ENCODE data around the gene HCK.
"Not testable (repeated sequence)": the region's sequence is repeated elsewhere in the genome, so short reads cannot be mapped to it uniquely, and the experiment has no call there.

The HCK gene

DNA sequence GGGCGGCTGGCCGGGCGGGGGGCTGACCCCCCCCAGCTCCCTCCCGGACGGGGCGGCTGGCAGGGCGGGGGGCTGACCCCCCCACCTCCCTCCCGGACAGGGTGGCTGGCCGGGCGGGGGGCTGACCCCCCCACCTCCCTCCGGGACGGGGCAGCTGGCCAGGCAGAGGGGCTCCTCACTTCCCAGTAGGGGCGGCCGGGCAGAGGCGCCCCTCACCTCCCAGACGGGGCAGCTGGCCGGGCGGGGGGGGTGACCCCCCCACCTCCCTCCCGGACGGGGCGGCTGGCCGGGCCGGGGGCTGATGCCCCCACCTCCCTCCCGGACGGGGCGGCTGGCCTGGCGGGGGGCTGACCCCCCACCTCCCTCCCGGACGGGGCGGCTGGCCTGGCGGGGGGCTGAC lies 69.9 kb downstream of the HCK start:
- H3K9ac ChIP-seq (ENCODE audit: low read length); DNase-seq (ENCODE audit: low read depth); H3K27me3 ChIP-seq (replicated peaks; ENCODE audit: control insufficient read depth, insufficient read depth, low read length); H3K4me1 ChIP-seq (ENCODE audit: control insufficient read depth, insufficient read depth, low read length); H3K9me3 ChIP-seq (ENCODE audit: control insufficient read depth, low read length); H3K36me3 ChIP-seq (ENCODE audit: control insufficient read depth, insufficient read depth, low read length, severe bottlenecking); H3K4me3 ChIP-seq (ENCODE audit: low read length): not testable (repeated sequence)

DNA sequence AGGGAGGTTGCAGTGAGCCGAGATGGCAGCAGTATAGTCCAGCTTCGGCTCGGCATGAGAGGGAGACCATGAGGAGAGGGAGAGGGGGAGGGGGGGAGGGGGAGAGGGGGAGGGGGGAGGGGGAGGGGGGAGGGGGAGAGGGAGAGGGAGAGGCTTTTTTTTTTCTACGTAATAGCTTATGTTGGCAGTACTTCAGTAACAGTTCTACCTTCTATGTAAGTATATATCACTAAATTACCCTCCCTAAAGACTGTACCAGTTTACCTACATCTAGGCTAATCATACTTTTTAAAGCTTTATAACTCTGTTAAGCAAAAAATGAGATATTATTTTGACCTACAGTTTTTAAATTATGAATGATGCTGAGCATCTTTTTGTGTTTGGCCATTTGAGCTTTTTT lies 71.0 kb downstream of the HCK start:
- Histone ChIP-seq H3K4me3 (ENCODE audit: low read length) (no peak overlapping the region), H3K27me3 (replicated peaks; ENCODE audit: control insufficient read depth, insufficient read depth, low read length) (no peaks in the 10 kb centered on the region), H3K36me3 (ENCODE audit: control insufficient read depth, insufficient read depth, low read length, severe bottlenecking) (peaks cover 6% of the 10 kb centered on the region), H3K9me3 (ENCODE audit: control insufficient read depth, low read length) (no peaks in the 10 kb centered on the region), H3K4me1 (ENCODE audit: control insufficient read depth, insufficient read depth, low read length) (no peaks in the 10 kb centered on the region), H3K9ac (ENCODE audit: low read length) (no peak overlapping the region)
- no peak for DNase-seq (ENCODE audit: low read depth)

DNA sequence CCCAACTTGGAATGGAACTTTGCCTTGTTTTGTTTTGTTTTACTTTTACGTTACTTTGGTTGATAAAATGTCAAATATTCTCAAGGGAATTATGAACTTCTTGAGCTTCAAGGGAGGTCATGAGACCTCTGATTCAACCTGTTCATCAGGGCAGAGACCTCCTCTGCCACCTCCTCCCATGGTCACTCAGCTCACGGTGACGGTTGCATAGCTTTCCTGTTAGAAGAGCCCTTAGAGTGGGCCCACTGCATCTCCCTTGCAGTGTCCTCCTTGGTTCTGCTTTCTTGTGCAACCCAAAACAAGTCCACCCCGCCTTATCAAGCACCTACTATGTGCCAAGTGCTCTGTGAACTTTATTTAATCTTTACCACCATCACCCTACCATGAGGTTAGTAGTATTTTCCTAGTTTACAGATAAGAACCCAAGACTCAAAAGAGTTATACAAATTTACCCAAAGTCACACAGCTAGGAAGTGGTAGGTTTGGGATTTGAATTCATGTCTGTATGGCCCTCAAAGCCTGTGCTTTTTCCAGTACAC lies 72.9 kb downstream of the HCK start:
- no peaks in the 10 kb centered on the region for H3K4me1 ChIP-seq (ENCODE audit: control insufficient read depth, insufficient read depth, low read length)
- H3K36me3 ChIP-seq (ENCODE audit: control insufficient read depth, insufficient read depth, low read length, severe bottlenecking): peaks cover 6% of the 10 kb centered on the region
- no peak overlapping the region for H3K4me3 ChIP-seq (ENCODE audit: low read length)
- DNase-seq (ENCODE audit: low read depth): no peak
- H3K9me3 ChIP-seq (ENCODE audit: control insufficient read depth, low read length): no peaks in the 10 kb centered on the region
- H3K27me3 ChIP-seq (replicated peaks; ENCODE audit: control insufficient read depth, insufficient read depth, low read length): no peaks in the 10 kb centered on the region
- no peak overlapping the region for H3K9ac ChIP-seq (ENCODE audit: low read length)

DNA sequence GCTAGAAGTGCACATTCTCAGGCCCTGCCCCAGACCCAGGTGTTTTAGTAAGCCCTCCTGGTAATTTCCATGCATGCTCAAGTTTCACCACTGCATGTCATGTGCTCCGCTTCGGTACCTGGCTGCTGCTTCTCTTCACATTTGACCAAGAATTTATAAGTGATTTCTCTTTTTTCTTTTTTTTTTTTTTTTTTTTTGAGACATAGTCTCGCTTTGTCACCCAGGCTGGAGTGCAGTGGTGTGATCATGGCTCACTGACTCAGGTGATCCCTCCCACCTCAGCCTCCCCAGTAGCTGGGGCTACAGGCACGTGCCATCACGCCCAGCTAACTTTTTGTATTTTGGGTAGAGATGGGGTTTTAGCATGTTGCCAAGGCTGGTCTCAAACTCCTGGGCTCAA lies 73.5 kb downstream of the HCK start:
- Histone ChIP-seq H3K36me3 (ENCODE audit: control insufficient read depth, insufficient read depth, low read length, severe bottlenecking) (peaks cover 6% of the 10 kb centered on the region), H3K9me3 (ENCODE audit: control insufficient read depth, low read length) (no peaks in the 10 kb centered on the region), H3K4me3 (ENCODE audit: low read length) (no peak overlapping the region), H3K4me1 (ENCODE audit: control insufficient read depth, insufficient read depth, low read length) (no peaks in the 10 kb centered on the region), H3K9ac (ENCODE audit: low read length) (no peak overlapping the region), H3K27me3 (replicated peaks; ENCODE audit: control insufficient read depth, insufficient read depth, low read length) (no peaks in the 10 kb centered on the region)
- no peak for DNase-seq (ENCODE audit: low read depth)

DNA sequence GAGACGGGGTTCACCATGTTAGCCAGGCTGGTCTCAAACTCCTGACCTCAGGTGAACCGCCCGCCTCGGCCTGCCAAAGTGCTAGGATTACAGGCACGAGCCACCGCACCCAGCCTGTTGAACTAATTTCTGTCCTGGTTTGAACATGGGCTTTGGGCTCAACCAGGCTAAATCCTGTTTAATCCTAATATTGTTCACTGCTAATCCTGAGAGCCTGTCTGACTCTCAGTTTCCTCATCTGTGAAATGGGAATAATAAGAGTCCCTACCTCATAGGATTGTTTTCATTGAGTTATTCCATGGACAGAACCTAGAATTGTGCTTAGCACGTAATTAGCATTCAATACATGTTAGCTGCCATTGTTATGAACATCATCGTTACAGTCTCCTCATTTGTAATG lies 74.9 kb downstream of the HCK start:
- DNase-seq (ENCODE audit: low read depth): no peak

DNA sequence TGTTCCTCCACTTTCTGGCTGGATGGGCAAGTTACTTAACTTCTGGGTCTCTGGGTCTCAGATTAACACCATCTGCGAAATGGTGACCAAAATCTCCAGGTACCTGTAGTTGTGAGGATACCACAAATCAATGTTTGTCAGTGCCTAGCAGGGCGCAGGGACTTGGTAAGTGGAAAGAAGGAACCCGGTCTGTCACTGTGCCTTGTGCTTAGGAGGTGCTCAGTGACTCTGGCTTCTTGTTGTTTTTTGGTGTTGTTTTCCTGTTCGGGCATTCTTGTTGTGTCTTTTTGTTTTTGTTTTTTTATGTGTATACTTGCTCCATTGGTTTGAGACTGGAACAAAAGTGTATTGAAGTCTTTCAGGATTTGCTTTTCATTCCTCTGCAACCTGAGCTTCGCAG lies 75.3 kb downstream of the HCK start:
- Histone ChIP-seq H3K27me3 (replicated peaks; ENCODE audit: control insufficient read depth, insufficient read depth, low read length) (no peaks in the 10 kb centered on the region), H3K36me3 (ENCODE audit: control insufficient read depth, insufficient read depth, low read length, severe bottlenecking) (peaks cover 9% of the 10 kb centered on the region), H3K4me3 (ENCODE audit: low read length) (no peak overlapping the region), H3K9me3 (ENCODE audit: control insufficient read depth, low read length) (no peaks in the 10 kb centered on the region), H3K9ac (ENCODE audit: low read length) (no peak overlapping the region), H3K4me1 (ENCODE audit: control insufficient read depth, insufficient read depth, low read length) (no peaks in the 10 kb centered on the region)
- no peak for DNase-seq (ENCODE audit: low read depth)

More for the DNA sequence above, 74.9 kb downstream of the HCK start:
- Histone ChIP-seq H3K36me3 (ENCODE audit: control insufficient read depth, insufficient read depth, low read length, severe bottlenecking) (peaks cover 9% of the 10 kb centered on the region), H3K4me1 (ENCODE audit: control insufficient read depth, insufficient read depth, low read length) (no peaks in the 10 kb centered on the region), H3K4me3 (ENCODE audit: low read length) (no peak overlapping the region), H3K9ac (ENCODE audit: low read length) (no peak overlapping the region), H3K27me3 (replicated peaks; ENCODE audit: control insufficient read depth, insufficient read depth, low read length) (no peaks in the 10 kb centered on the region), H3K9me3 (ENCODE audit: control insufficient read depth, low read length) (no peaks in the 10 kb centered on the region)

DNA sequence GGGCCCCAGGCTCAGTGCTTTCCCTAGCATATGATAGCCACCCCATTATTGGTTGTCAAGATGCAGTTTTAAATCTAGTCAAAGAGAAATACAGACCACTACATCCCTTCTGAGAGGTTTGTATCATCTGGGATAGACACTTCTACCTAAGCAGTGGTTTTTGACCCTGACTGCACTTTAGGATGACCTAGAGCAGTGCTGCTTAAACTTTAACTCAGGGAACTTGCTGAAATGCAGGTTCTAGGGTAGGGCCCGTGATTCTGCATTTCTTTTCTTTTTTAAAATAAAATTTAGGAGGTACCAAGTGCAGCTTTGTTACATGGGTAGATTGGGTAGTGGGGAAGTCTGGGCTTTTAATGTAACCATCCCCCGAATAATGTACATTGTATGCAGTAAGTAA lies 76.1 kb downstream of the HCK start:
- no peaks in the 10 kb centered on the region for H3K9me3 ChIP-seq (ENCODE audit: control insufficient read depth, low read length)
- DNase-seq (ENCODE audit: low read depth): no peak

DNA sequence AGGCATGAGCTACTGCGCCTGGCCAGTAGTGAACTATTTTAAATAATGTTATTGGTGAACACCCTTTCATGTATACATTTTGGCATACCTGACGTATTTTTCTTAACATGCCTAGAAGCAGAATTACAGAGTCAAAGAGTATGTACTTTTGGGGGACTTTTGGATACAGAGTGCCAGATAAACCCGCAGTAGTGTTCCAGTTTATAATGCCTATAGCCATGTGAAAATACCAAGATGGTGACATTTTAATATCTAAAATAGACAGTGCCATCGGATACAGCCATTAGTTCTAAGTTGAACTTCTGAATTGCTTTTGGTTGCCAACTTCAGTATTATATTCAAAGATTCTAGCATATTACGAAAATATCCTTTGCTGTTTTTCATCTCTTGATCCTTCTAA lies 77.8 kb downstream of the HCK start:
- peaks cover 21% of the 10 kb centered on the region for H3K36me3 ChIP-seq (ENCODE audit: control insufficient read depth, insufficient read depth, low read length, severe bottlenecking)
- no peaks in the 10 kb centered on the region for H3K4me1 ChIP-seq (ENCODE audit: control insufficient read depth, insufficient read depth, low read length)
- no peaks in the 10 kb centered on the region for H3K9me3 ChIP-seq (ENCODE audit: control insufficient read depth, low read length)
- no peak overlapping the region for H3K9ac ChIP-seq (ENCODE audit: low read length)
- no peak for DNase-seq (ENCODE audit: low read depth)
- no peaks in the 10 kb centered on the region for H3K27me3 ChIP-seq (replicated peaks; ENCODE audit: control insufficient read depth, insufficient read depth, low read length)
- no peak overlapping the region for H3K4me3 ChIP-seq (ENCODE audit: low read length)

More for the DNA sequence above, 76.1 kb downstream of the HCK start:
- H3K4me1 ChIP-seq (ENCODE audit: control insufficient read depth, insufficient read depth, low read length): no peaks in the 10 kb centered on the region
- no peak overlapping the region for H3K4me3 ChIP-seq (ENCODE audit: low read length)
- H3K9ac ChIP-seq (ENCODE audit: low read length): no peak overlapping the region
- H3K27me3 ChIP-seq (replicated peaks; ENCODE audit: control insufficient read depth, insufficient read depth, low read length): no peaks in the 10 kb centered on the region
- peaks cover 13% of the 10 kb centered on the region for H3K36me3 ChIP-seq (ENCODE audit: control insufficient read depth, insufficient read depth, low read length, severe bottlenecking)

DNA sequence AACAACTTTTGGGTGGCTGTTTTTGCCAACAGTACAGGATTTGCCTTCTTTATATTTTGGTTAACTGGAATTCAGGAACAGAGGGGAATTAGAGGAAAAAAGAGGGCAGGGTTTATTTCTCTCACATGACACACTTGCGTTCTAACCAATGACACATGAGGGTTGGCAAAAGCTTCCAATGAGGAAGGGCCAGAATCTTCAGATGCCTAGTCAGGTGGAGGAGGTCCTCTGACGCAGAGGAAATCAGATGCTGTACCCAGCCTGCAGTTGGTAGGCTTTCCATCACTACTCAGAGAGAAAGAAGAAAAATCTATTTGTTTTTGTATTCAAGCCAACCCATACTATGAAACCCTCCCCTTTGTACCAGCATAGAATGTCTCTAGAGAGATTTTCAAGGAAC lies 78.3 kb downstream of the HCK start:
- Histone ChIP-seq H3K9me3 (ENCODE audit: control insufficient read depth, low read length) (no peaks in the 10 kb centered on the region), H3K4me3 (ENCODE audit: low read length) (no peak overlapping the region), H3K27me3 (replicated peaks; ENCODE audit: control insufficient read depth, insufficient read depth, low read length) (no peaks in the 10 kb centered on the region), H3K36me3 (ENCODE audit: control insufficient read depth, insufficient read depth, low read length, severe bottlenecking) (peaks cover 17% of the 10 kb centered on the region), H3K9ac (ENCODE audit: low read length) (no peak overlapping the region), H3K4me1 (ENCODE audit: control insufficient read depth, insufficient read depth, low read length) (no peaks in the 10 kb centered on the region)
- no peak for DNase-seq (ENCODE audit: low read depth)

DNA sequence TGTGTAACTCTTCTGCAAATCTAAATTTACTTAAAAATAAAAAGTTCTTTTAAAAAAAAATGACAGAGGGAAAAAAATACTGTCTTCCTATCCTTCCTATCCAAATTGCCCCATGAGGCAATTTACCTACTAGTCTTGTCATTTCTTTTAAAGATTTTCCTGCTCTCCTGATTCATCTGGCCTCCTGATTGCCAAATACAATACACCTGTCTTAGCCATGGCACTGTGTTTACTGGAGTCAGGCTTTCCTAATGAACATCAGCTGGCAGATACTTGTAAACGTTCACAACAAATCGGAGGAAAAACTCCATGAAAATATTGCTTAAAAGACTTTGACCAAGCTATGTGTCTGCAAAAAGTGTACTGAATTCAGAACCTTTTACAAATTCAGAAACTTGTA lies 78.9 kb downstream of the HCK start:
- no peak overlapping the region for H3K9ac ChIP-seq (ENCODE audit: low read length)
- no peaks in the 10 kb centered on the region for H3K27me3 ChIP-seq (replicated peaks; ENCODE audit: control insufficient read depth, insufficient read depth, low read length)
- no peaks in the 10 kb centered on the region for H3K4me1 ChIP-seq (ENCODE audit: control insufficient read depth, insufficient read depth, low read length)
- H3K4me3 ChIP-seq (ENCODE audit: low read length): no peak overlapping the region
- peaks cover 22% of the 10 kb centered on the region for H3K36me3 ChIP-seq (ENCODE audit: control insufficient read depth, insufficient read depth, low read length, severe bottlenecking)
- no peaks in the 10 kb centered on the region for H3K9me3 ChIP-seq (ENCODE audit: control insufficient read depth, low read length)
- no peak for DNase-seq (ENCODE audit: low read depth)

DNA sequence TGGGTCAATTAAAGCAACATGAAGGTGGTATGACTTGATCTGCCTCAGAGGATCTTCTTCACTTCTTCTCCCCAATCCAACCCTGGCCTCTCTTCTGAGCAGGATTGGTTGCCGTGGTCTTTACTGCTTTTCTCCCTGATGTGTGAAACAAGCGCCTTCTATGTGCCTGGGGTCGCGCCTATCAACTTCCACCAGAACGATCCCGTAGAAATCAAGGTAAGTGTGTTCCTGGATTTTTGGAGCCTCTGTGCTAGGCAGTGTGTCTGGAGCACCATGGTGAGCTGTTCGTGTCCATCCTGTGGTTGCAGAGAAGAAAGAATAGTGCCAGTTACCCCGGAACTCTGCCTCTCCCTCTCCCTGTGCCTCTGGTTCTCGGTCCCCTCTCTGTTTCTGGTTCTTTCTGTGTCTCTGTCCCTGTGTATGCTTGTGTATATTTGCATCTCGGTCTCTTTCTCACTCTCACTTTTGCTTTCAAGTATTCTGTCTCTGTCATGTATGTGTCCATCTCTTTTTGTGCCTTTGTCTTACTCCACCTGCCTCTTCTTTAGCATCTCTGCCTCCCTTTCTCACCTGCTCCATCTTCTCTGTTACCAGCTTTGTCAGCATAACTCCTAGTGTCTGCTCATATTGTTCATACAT lies 81.0 kb downstream of the HCK start:
- H3K9me3 ChIP-seq (ENCODE audit: control insufficient read depth, low read length): no peaks in the 10 kb centered on the region
- peaks cover 43% of the 10 kb centered on the region for H3K36me3 ChIP-seq (ENCODE audit: control insufficient read depth, insufficient read depth, low read length, severe bottlenecking)
- no peak overlapping the region for H3K4me3 ChIP-seq (ENCODE audit: low read length)
- no peak for DNase-seq (ENCODE audit: low read depth)
- H3K27me3 ChIP-seq (replicated peaks; ENCODE audit: control insufficient read depth, insufficient read depth, low read length): no peaks in the 10 kb centered on the region
- no peak overlapping the region for H3K9ac ChIP-seq (ENCODE audit: low read length)
- H3K4me1 ChIP-seq (ENCODE audit: control insufficient read depth, insufficient read depth, low read length): no peaks in the 10 kb centered on the region

DNA sequence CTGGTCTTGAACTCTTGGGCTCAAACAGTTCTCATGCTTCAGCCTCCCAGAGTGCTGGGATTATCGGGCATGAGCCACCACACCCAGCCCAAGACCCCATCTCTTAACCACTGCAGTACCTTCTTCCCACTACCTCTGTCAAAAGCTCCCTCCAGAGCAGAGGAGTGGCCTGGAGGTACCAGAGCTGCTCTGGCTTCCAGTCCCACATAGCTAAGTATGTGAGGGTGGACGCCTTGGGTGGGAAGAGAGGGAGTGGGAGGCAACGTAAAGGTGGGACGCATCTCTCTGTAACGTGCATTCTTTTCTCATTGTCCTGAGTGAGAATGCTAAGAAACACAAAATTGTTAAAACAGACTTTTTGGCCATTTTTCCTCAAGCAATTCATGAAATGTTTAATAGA lies 82.0 kb downstream of the HCK start:
- H3K9me3 ChIP-seq (ENCODE audit: control insufficient read depth, low read length): no peaks in the 10 kb centered on the region
- H3K9ac ChIP-seq (ENCODE audit: low read length): no peak overlapping the region
- no peak overlapping the region for H3K4me3 ChIP-seq (ENCODE audit: low read length)
- no peaks in the 10 kb centered on the region for H3K4me1 ChIP-seq (ENCODE audit: control insufficient read depth, insufficient read depth, low read length)
- DNase-seq (ENCODE audit: low read depth): no peak
- peaks cover 51% of the 10 kb centered on the region for H3K36me3 ChIP-seq (ENCODE audit: control insufficient read depth, insufficient read depth, low read length, severe bottlenecking)
- no peaks in the 10 kb centered on the region for H3K27me3 ChIP-seq (replicated peaks; ENCODE audit: control insufficient read depth, insufficient read depth, low read length)
